GM18951 (cell line): ENCODE measurements around the gene SLC38A3.
"Not testable (repeated sequence)": the region's sequence is repeated elsewhere in the genome, so short reads cannot be mapped to it uniquely, and the experiment has no call there.

Source experiments
- POLR2A ChIP-seq: IDR thresholded peaks from 4 replicates; pipeline ENCODE4 v1.6.1; 2011; ENCODE audit warnings: mild to moderate bottlenecking; ENCODE audit not compliant: insufficient read length, insufficient read depth; ENCODE audit errors: extremely low read depth
- in situ Hi-C: fragments of 300-500 bp; cut with MboI; formaldehyde crosslinking; loops from one replicate; pipeline ENCODE4 v1.12.0; 2022; ENCODE audit warnings: low sequenced_read_pairs, mixed read lengths, inconsistent platforms; ENCODE audit not compliant: unreplicated experiment

SLC38A3 gene

DNA sequence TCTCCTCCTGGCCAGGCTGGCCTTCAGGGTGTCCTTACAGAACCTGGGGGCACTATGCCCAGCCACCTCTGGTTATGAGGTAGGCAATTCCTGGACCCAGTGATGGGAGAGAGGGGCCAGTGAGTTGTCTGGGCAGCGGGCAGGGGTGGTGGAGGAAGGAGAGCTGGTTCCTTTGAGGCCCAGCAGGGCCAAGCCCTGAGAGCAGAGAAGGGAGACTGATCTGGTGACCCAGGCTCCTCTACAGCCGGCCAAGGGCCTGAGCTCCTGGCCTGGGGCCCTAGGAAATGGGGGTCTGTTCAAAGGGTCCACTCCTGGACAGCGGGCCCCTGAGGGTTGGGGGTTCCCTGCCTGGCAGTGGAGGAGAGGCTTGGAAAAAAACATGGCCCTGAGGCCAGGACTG, 7.9 kb downstream of the SLC38A3 start:
- TF ChIP-seq POLR2A, result no peak
- in situ Hi-C loops, result no loop called here

DNA sequence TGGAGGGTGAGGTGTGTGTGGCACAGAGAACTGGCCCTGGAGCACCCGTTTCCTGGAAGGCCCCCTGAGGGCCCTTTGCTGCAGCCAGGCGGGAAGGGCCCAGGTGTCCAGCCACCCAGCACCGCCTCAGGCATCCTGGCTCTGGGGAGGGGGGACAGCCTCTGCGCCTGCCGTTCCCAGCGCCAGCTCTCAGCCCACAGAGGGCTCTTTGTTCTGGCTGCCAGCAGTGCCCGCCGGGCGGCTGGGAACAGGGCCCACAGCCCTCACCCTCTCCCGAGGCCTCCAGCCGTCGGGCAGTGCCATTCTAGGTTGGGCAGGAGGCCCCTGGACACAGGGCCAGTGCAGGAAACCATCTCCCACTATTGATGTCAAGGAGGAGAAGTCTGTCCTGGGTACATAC, 8.3 kb downstream of the SLC38A3 start:
- in situ Hi-C loops, result no loop called here
- no peak for TF ChIP-seq POLR2A

DNA sequence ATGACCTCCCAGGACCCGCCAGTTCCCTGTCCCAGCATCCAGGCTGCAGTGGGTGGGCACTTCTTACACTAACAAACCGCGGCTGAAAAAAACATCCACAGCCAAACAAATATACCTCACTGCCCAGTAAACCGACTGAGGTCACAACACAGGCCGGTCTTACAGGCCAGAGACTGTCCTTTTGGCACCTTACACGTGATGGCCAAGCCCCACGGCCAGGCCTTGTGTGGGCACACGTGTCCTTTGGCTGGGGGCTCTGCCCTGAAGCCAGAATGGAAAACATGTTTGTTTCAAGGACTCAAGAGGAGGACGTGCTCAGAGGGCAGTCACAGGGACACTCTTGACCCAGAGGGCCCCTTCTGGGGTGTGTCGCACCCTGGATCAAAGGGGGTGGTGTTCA, 9.8 kb downstream of the SLC38A3 start:
- TF ChIP-seq POLR2A, result no peak
- in situ Hi-C loops, result no loop called here

DNA sequence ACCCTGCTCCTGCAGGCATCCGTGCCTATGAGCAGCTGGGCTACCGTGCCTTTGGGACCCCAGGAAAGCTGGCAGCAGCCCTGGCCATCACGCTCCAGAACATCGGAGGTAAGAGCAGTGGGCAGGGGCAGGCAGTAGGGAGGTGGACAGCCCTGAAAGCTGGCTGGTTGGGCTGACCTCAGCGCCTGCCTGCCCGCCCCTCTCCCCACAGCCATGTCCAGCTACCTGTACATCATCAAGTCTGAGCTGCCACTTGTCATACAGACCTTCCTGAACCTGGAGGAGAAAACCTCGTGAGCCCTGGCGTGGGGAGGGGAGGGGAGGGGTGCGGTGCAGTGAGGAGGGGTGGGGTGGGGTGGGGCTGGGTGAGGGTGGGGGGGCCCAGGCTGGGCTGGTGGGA, 10.5 kb downstream of the SLC38A3 start:
- TF ChIP-seq POLR2A, result no peak
- in situ Hi-C loops, result no loop called here

DNA sequence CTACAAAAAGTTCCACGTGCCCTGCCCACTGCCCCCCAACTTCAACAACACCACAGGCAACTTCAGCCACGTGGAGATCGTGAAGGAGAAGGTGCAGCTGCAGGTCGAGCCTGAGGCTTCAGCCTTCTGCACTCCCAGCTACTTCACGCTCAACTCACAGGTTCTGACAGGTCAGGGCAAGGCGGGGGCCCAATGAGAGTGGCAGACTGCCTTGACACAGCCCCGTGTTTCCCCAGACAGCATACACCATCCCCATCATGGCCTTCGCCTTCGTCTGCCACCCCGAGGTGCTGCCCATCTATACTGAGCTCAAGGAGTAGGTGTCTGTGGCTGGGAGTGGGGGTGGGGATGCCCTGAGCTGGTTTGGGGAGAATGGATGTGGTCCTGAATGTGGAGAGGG, 12.6 kb downstream of the SLC38A3 start:
- in situ Hi-C loops, result no loop called here

DNA sequence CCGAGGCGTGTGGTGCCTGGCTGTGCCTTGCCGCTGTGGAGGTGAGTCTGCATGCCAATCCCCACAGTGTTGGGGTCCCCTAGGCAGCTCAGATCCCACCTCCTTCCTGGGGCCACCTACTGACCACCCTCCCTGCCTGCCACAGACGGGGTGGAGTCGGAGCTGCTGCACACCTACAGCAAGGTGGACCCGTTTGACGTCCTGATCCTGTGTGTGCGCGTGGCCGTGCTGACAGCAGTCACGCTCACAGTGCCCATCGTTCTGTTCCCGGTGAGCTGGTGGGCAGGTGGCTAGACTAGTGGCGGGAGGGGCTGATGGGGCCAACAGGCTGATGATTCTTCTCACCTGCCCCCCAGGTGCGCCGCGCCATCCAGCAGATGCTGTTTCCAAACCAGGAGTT, 13.4 kb downstream of the SLC38A3 start:
- no peak for TF ChIP-seq POLR2A

More for the DNA sequence above, 12.6 kb downstream of the SLC38A3 start:
- no peak for TF ChIP-seq POLR2A

DNA sequence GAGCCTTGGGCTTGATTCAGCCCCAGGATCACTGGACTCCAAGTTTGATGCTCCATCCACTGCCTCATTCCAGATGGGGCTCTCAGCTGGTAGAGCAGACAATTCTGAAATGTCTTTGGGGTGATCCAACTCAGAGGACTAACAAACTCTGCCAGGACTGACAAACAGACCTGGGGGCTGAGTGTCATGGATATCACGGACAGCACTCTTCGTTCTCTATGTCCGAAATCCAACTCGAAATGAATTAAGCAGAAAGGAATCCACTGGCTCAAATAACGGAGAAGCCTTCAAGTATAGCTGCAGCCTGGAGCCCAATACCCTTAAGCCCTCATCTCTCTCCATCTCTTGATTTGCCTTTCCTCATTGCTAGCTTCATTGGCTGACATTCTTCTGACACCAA, 14.2 kb downstream of the SLC38A3 start:
- in situ Hi-C loops, result no loop called here

More for the DNA sequence above, 13.4 kb downstream of the SLC38A3 start:
- in situ Hi-C loops, result no loop called here

DNA sequence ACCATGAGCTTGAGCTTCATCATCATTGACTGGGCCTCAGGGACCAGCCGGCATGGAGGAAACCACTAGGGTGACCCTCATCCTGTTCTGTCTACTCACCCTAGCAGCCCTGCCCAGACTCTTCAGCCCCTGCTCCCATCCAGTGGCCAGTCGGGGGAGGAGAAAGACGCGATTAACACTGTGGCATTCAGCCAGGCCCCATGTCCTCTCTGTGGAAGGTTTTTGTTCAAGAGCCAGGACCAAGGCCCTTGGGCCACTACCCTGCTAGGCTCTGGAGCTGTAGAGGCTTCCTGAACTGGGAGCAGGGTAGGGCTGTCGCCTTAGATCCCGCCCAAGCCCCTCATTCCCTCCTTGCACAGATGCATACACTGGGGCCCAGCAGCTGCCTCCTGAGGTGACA, 15.0 kb downstream of the SLC38A3 start:
- TF ChIP-seq POLR2A, result no peak
- in situ Hi-C loops, result no loop called here

More for the DNA sequence above, 14.2 kb downstream of the SLC38A3 start:
- no peak for TF ChIP-seq POLR2A

DNA sequence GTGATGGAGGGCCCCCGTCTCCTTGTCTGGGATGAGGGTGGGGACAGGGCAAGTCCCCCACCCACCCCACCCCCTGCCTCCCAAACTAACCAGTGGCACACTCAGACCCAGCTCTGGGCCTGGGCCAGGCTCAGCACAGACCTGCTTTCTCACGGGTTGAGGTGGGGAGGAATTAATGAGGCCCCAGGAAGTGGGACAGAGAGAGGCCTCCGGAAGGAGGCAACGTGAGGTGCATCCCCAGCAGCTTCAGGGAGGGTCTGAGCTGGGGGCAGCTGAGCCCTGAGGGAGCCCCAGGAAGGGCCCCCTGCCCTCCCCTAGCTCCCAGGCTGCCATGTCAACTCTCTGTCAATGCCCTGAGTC, 16.0 kb downstream of the SLC38A3 start:
- in situ Hi-C loops, result no loop called here
- no peak for TF ChIP-seq POLR2A

DNA sequence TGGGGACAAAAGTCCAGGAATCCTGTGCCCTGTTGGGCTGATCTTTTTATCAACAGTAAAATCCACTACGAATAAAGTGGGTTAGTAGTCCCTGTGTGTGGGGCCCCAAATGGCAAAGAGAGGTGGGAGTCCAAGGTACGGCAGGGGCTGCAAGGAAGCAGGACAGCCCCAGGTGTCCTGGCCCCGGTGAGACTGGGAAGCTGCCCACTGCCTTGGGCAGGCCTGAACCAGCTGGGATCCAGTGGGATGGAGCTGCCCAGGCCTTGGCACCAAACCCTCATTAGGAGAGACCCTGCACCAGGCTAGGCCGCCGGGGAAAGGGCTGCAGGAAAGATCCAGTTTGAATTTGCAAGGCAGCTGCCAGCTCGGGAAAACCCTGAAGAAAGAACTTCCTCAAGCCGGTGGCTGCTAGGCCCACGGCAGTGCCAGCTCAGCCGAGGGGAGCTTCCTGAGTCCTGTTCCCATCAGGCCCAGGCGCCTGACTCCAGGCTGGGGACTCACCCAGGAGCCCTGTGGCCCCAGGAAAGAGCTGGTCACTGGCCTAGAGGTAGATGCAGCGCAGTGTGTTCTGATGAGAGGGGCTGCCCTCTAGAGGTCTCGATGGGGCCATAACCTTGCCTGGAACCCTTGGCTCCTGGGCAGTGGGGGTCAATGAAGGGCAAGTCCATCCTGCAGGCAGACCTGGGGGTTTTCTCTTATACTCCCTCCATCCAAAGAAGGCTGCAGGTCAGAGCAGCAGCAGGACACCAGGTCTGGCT, 16.5 kb downstream of the SLC38A3 start:
- in situ Hi-C loops, result no loop called here
- TF ChIP-seq POLR2A, result no peak

DNA sequence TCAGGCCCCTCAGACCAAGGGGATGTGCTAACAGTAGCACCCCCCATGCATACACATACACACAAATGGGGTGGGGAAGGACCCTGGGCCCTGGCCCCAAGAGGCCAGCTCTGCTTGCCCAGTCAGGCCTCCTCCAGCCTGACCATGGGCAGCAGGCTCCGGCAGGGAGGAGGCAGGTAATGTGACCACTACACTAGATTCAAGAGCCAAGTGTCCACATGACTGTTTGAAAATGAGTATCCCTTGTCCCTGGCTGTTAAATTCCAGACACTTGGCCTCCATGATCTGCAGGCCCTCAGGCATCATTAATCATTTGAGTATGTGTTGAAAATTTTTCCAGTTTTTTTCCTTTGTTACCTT, 17.1 kb downstream of the SLC38A3 start:
- in situ Hi-C loops, result no loop called here
- no peak for TF ChIP-seq POLR2A

DNA sequence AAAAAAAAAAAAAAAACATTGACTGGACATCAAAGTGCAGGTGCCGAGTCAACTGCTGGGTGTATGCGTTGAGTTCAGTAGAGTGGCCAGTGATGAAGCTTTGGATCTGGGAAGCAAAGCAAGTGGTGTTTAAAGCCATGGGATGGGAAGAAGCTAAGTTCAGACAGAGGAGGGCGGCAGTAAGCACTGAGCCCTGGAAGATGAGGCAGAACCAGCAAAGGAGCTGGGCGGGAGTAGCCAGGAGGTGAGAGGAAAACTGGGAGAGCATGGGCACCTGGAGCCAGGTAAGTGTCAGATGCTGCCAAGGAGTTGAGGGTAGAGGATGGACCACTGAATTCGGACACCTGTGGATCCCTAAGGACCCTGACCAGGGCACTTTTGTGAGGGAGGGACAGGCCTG, 19.6 kb downstream of the SLC38A3 start:
- in situ Hi-C loops, result no loop called here
- TF ChIP-seq POLR2A, result no peak

DNA sequence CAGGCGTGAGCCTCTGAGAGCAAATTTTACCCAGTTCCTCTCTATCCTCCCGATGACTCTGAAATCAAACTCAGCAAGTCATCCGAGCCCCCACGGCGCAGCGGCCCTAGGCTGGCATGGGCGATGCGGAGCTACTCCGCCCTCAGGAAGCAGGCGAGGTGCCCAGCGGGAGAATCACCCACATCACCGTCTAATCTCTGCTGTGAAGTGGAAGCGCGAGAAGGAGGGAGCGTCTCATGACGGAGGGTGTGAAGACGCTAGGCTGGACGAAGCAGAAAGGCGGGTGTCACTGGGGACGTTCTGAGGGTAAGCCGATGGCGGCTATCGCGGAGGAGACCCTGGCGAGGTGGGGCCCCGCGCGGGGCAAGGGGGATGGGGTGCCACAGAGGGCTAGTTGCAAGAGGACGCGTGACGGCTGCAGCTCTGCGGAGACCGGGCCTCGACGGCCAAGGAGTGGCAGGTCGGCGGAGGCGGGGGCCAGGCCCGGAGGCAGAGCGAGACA, 21.9 kb downstream of the SLC38A3 start:
- in situ Hi-C loops, result no loop called here

DNA sequence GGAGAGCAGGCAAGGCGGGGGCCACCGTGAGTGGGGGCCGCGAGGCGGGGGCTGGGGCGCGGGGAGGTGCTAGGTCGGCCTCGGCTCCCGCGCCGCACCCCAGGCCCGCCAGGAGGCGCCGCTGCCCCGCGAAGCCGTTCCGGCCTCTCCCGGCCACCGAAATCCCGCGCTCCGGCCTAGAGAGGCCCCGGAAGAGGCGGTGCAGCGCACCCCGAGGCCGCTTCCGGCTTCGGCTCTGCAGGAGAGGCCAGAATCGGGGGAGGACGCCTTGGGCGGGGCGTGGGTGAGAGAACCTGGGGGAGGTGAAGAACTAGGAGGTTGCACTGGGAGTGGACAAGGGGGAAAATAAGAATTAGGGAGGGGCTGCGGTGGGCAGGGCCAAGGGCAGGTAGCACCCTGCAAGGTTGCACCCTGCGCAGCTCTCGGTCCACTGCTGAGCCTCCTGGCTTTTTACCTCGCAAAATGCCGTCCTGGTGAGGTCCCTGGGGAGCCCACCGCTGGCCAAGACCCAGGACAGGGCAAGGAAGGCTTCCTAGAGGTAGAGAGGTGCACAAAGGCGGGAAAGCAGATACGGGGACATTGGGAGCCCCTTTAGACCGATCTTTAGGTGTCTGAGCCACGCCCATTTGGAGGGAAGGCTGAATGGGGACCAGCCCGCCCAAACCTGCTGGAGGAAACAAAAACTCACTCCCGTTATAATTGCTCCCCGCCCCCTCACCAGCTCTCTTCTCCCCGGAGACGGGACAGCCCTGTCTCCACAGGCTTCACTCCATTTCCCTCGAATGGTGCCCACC, 22.5 kb downstream of the SLC38A3 start:
- TF ChIP-seq POLR2A, result peak; percentile 76
- in situ Hi-C loops, result no loop called here

More for the DNA sequence above, 21.9 kb downstream of the SLC38A3 start:
- TF ChIP-seq POLR2A, result no peak

DNA sequence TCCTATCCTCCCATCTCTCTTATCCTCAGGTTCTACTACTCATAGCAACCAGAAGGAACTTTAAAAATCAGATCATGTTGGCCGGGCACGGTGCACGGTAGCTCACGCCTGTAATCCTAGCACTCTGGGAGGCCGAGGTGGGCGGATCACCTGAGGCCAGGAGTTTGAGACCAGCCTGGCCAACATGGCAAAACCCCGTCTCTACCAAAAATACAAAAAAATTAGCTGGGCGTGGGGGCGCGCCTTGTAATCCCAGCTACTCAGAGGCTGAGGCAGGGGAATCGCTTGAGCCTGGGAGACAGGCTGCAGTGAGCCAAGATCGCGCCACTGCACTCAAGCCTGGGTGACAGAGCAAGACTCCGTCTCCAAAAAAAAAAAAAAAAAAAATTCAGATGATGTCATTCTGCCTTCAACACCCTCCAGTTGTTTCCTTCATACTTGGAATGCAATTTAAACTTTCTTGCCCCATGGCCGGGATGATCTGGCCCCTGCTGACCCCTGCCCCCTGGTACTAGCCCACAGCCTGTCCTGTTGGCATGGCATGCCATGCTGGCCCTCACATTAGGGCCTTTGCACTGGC, 23.2 kb downstream of the SLC38A3 start:
- in situ Hi-C loops, result not testable (repeated sequence)
